GM10266 (cell line): ENCODE measurements around the gene CTNNA2.

Experiments
- DNase-seq: peaks from one replicate; pipeline ENCODE4 v3.0.0; 2012; ENCODE audit errors: extremely low spot score
- CTCF ChIP-seq: IDR thresholded peaks from 2 replicates; pipeline ENCODE4 v1.5.1; 2012; ENCODE audit warnings: mild to moderate bottlenecking, low read depth; ENCODE audit not compliant: control insufficient read depth, insufficient read depth; ENCODE audit errors: missing control alignments

Gene CTNNA2

GRCh38 chr2:79792090-79792489 is 279.2 kb downstream of the CTNNA2 start:
- no peak for TF ChIP-seq CTCF
- no peak for DNase-seq

GRCh38 chr2:79793006-79793405 is 280.2 kb downstream of the CTNNA2 start:
- no peak for DNase-seq
- TF ChIP-seq CTCF: no peak

GRCh38 chr2:79796641-79797040 is 283.8 kb downstream of the CTNNA2 start:
- no peak for TF ChIP-seq CTCF
- DNase-seq: no peak

GRCh38 chr2:79798776-79799175 is 285.9 kb downstream of the CTNNA2 start:
- DNase-seq: no peak
- TF ChIP-seq CTCF: no peak

GRCh38 chr2:79799729-79800128 is 286.9 kb downstream of the CTNNA2 start:
- DNase-seq: no peak
- no peak for TF ChIP-seq CTCF

GRCh38 chr2:79801082-79801481 is 288.2 kb downstream of the CTNNA2 start:
- no peak for TF ChIP-seq CTCF
- no peak for DNase-seq

- no peak for DNase-seq
- no peak for TF ChIP-seq CTCF
Observed at GRCh38 chr2:79817288-79817687, 304.4 kb downstream of the CTNNA2 start.

GRCh38 chr2:79820281-79820680 is 307.4 kb downstream of the CTNNA2 start:
- DNase-seq: no peak
- no peak for TF ChIP-seq CTCF
